Uterus (tissue), 4 donors: ENCODE measurements around the gene TARS3. TPM values are rescaled to one million over a fixed set of nuclear protein-coding genes. Genes with fewer than 3 reads are reported as not detected.

ENCODE experiments used
- DNase-seq, 2 donors: peaks; one replicate each; pipeline ENCODE4 v3.0.0-alpha.2; 2019 to 2020
- H3K27ac ChIP-seq, 2 donors: fragments of 200-600 bp; sonication (generic); 1 replicate in 1 of 2; 2 replicates in 1 of 2; pipeline ENCODE4 v1.5.1; 2016 to 2018
- H3K27me3 ChIP-seq, 2 donors: fragments of 200-600 bp; sonication (generic); one replicate each; pipeline ENCODE4 v1.5.1; 2018 to 2019; ENCODE audit warnings: control low read depth in 1 of 2
- H3K36me3 ChIP-seq, 2 donors: fragments of 200-600 bp; sonication (generic); one replicate each; pipeline ENCODE4 v1.5.1; 2019; ENCODE audit warnings: control low read depth in 1 of 2
- H3K4me1 ChIP-seq, 2 donors: fragments of 200-600 bp; sonication (generic); one replicate each; pipeline ENCODE4 v1.5.1; 2018 to 2019; ENCODE audit warnings: control low read depth in 1 of 2
- H3K4me3 ChIP-seq, 2 donors: fragments of 200-600 bp; sonication (generic); 1 replicate in 1 of 2; 2 replicates in 1 of 2; pipeline ENCODE4 v1.5.1; 2018 to 2019; ENCODE audit warnings: mild to moderate bottlenecking in 1 of 2
- H3K9me3 ChIP-seq, 2 donors: fragments of 200-600 bp; sonication (generic); one replicate each; pipeline ENCODE4 v1.5.1; 2019; ENCODE audit warnings: control low read depth in 1 of 2
- POLR2A ChIP-seq, 2 donors: fragments of 450-650 bp; IDR thresholded peaks; one replicate each; pipeline ENCODE4 v1.6.1; 2016; ENCODE audit warnings: antibody characterized with exemption in 2 of 2, mild to moderate bottlenecking in 1 of 2, moderate library complexity in 1 of 2
- intact Hi-C: fragments of 100-400 bp; cut with DNase I; formaldehyde crosslinking; loops from one replicate; pipeline ENCODE4 v1.15.1; 2023; ENCODE audit warnings: low total_unique reads
- total RNA-seq, 4 donors: library from RNA; depleted of rRNA in 3 of 4; stranded (reverse); fragments of >200 nt in 3 of 4; gene quantifications; one replicate each; pipeline versions ENCODE4 v1.1.0 to v1.2.4, GENCODE V29; 2014 to 2023
- TF ChIP-seq, protein P1 (sequence below), 4 experiments: fragments of 200-600 bp in 2 of 4; fragments of 450-650 bp in 2 of 4; sonication (generic) in 2 of 4; IDR thresholded peaks; one replicate each; pipeline ENCODE4 v1.5.1; 2016 to 2019; ENCODE audit warnings: antibody characterized with exemption in 4 of 4, mild to moderate bottlenecking in 2 of 4, moderate library complexity in 1 of 4
- donor health status: DM: yes; HTN: yes; CAD: no.

TARS3 gene
- total RNA-seq, 4 donors from 2014 or later, result 3.3 to 24.8 (median 17.7) TPM

DNA sequence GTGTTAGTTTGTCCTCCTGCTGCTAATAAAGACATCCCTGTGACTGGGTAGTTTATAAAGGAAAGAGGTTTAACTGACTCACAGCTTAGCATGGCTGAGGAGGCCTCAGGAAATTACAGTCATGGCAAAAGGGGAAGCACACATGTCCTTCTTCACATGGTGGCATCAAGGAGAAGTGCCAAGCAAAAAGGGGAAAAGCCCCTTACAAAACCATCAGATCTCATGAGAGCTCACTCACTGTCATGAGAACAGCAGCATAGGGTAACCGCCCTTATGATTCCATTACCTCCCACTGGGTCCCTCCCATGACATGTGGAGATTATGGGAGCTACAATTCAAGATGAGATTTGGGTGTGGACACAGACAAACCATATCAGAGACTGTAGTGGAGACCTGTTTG, 99.1 kb downstream of the TARS3 start:
- no peaks in the 10 kb centered on the region for H3K4me1 ChIP-seq
- H3K36me3 ChIP-seq, result no peaks in the 10 kb centered on the region
- H3K4me3 ChIP-seq, result no peak overlapping the region
- TF ChIP-seq POLR2A (IDR thresholded peaks at IDR 0.05), result no peak
- TF ChIP-seq, protein P1, sequence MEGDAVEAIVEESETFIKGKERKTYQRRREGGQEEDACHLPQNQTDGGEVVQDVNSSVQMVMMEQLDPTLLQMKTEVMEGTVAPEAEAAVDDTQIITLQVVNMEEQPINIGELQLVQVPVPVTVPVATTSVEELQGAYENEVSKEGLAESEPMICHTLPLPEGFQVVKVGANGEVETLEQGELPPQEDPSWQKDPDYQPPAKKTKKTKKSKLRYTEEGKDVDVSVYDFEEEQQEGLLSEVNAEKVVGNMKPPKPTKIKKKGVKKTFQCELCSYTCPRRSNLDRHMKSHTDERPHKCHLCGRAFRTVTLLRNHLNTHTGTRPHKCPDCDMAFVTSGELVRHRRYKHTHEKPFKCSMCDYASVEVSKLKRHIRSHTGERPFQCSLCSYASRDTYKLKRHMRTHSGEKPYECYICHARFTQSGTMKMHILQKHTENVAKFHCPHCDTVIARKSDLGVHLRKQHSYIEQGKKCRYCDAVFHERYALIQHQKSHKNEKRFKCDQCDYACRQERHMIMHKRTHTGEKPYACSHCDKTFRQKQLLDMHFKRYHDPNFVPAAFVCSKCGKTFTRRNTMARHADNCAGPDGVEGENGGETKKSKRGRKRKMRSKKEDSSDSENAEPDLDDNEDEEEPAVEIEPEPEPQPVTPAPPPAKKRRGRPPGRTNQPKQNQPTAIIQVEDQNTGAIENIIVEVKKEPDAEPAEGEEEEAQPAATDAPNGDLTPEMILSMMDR (IDR thresholded peaks at IDR 0.05), result no peak
- H3K27ac ChIP-seq, result no peak overlapping the region
- intact Hi-C loops, result no loop called here
- DNase-seq, result no peak
- no peaks in the 10 kb centered on the region for H3K9me3 ChIP-seq
- H3K27me3 ChIP-seq, result no peaks in the 10 kb centered on the region

DNA sequence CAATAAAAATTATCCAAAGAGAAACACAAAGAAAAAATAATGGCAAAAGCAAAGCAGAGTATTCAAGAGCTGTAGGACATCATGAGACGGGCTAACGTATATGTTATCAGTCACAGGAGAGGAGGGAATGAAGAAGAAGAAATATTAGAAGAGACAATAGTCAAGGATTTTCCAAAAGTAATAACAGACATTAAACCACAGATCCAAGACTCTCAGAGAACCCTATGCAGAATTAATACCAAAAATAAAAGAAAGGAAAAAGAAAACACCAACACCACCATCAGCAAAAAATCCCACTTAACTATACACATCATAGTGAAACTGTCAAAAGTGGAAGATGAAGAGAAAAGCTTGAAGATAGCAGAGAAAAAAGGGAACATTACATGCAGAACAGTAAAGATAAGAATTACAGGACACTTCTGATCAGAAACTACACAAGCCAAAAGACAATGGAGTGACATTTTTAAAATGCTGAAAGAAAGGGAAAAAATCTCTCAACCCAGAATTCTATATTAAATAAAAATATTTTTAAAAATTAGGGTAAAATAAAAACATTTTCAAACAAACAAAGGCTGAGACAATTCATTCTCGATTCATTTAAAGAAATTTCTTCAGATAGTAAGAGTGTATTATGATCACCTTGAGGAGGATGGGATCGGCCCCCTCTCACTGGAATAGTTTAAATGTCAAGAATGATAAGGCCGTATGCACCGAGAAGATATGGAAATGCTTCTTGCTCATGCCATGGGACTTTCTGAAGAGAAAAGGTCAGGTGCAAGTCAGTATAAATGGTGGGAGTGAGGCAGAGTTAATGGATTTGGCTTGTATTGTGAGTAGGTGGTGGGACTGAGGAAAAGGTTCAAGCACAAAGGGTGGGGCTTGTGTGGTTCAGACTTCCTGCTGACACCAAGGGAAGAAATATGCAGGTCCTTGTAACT, 100.6 kb downstream of the TARS3 start:
- Histone ChIP-seq H3K36me3 (no peaks in the 10 kb centered on the region), H3K9me3 (no peaks in the 10 kb centered on the region), H3K27me3 (no peaks in the 10 kb centered on the region), H3K27ac (no peak overlapping the region), H3K4me1 (no peaks in the 10 kb centered on the region), H3K4me3 (no peak overlapping the region)
- intact Hi-C loops, result no loop called here
- DNase-seq, result no peak
- no peak for TF ChIP-seq POLR2A (IDR thresholded peaks at IDR 0.05)
- TF ChIP-seq, protein P1 (IDR thresholded peaks at IDR 0.05), result no peak

DNA sequence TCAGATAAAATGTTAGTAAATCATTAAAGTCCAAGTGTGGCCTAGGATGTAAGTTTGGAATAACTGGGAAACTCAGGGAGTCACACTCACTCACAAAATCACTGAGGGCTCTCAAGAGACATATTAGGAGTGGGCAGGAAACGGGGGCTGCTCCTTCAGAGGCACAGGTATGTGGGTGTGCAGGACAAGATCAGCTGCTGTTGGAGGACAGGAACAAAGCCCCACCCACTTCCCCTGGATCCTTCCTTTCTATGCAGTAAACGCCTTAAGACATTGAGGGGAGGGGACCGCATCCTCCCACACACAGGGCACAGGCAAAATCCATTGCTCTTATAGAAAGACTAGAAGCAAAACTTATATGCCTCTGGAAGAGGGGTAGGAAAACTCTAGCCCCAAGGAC, 102.3 kb downstream of the TARS3 start:
- intact Hi-C loops, result no loop called here
- H3K27ac ChIP-seq, result no peak overlapping the region

DNA sequence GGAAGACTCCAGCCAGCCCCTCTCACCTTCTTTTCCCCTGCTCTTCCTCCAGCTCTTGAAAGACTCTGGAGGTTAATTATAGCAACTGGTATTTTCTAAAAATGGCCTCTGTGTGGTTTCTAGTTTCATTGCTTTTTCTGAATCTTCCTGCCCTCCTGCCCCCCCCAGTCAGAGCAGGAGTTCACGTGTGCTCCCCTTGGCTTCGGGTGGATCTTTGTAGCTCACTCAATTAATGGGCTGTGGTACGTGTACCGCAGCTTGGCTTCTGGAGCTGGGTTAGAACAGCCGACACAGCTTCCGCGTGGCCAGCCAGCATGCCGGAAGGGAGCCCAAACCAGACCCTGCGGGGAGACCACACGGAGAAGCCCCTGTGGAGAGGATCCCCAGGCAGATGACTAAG, 103.6 kb downstream of the TARS3 start:
- H3K27me3 ChIP-seq, result no peaks in the 10 kb centered on the region
- H3K4me3 ChIP-seq, result no peak overlapping the region
- no peak for DNase-seq
- no peaks in the 10 kb centered on the region for H3K9me3 ChIP-seq
- H3K27ac ChIP-seq, result peak overlapping the region in 1 of 2 donors; percentile 20
- H3K4me1 ChIP-seq, result no peaks in the 10 kb centered on the region
- TF ChIP-seq POLR2A (IDR thresholded peaks at IDR 0.05), result no peak
- TF ChIP-seq, protein P1 (IDR thresholded peaks at IDR 0.05), result no peak
- intact Hi-C loops, result no loop called here
- H3K36me3 ChIP-seq, result no peaks in the 10 kb centered on the region

More for the DNA sequence above, 102.3 kb downstream of the TARS3 start:
- DNase-seq, result no peak
- H3K4me1 ChIP-seq, result no peaks in the 10 kb centered on the region
- H3K4me3 ChIP-seq, result no peak overlapping the region
- no peak for TF ChIP-seq POLR2A (IDR thresholded peaks at IDR 0.05)
- TF ChIP-seq, protein P1 (IDR thresholded peaks at IDR 0.05), result no peak
- H3K9me3 ChIP-seq, result no peaks in the 10 kb centered on the region
- H3K27me3 ChIP-seq, result no peaks in the 10 kb centered on the region
- no peaks in the 10 kb centered on the region for H3K36me3 ChIP-seq

DNA sequence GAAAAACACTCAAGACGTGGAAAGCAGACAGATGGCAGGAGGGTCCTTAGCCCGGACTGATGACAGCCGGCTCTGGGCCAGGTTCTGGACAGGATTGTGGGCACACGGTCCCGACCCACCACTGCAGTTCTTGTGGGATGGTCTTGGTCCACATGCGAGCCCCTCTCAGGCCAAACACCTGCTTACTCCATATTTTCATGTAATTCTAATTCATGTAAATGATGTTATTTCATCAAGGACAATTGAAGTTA, 104.7 kb downstream of the TARS3 start:
- no peak overlapping the region for H3K4me3 ChIP-seq
- no peaks in the 10 kb centered on the region for H3K27me3 ChIP-seq
- no peaks in the 10 kb centered on the region for H3K9me3 ChIP-seq
- no peak overlapping the region for H3K27ac ChIP-seq
- H3K4me1 ChIP-seq, result no peaks in the 10 kb centered on the region
- TF ChIP-seq, protein P1 (IDR thresholded peaks at IDR 0.05), result no peak
- TF ChIP-seq POLR2A (IDR thresholded peaks at IDR 0.05), result no peak
- no peaks in the 10 kb centered on the region for H3K36me3 ChIP-seq
- no peak for DNase-seq
- intact Hi-C loops, result no loop called here
